Measurements from ENCODE around the gene SLX9. TPM values are rescaled to one million over a fixed set of nuclear protein-coding genes. Genes with fewer than 3 reads are reported as not detected.

Gene SLX9
- total and polyA plus RNA-seq, 2 donors (not counting 3 experiments of a cell fraction or from before 2014, with no cell fraction given) = 27.0 to 50.6 TPM

- no peaks in the 10 kb centered on the region for H4K20me1 ChIP-seq (replicated peaks; ENCODE audit: control insufficient read depth, extremely low read depth, insufficient read depth, low read length)
- H2AFZ ChIP-seq (ENCODE audit: low read depth, low read length) = no peak overlapping the region
- BruUV-seq (replicated peaks) = no TSS peak
- H3K4me2 ChIP-seq (ENCODE audit: insufficient read depth, low read length) = no peak overlapping the region
- ChIA-PET POLR2A (no interaction called here), CTCF (interaction anchor here (1.0 to 4.1 kb wide), 4 partner anchors 10 to 168 kb away, joined by 3 to 21 read pairs (median 4); no protein-coding TSS in a partner anchor)
- H3K9ac ChIP-seq (replicated peaks; ENCODE audit: extremely low read depth, insufficient read depth, low read length) = no peak overlapping the region
- no peaks in the 10 kb centered on the region for H3K27me3 ChIP-seq (ENCODE audit: control insufficient read depth in 2 of 2, insufficient read depth in 2 of 2, low read length in 2 of 2)
- no peaks in the 10 kb centered on the region for H3K9me1 ChIP-seq (replicated peaks; ENCODE audit: control insufficient read depth, extremely low read depth, insufficient read depth, low read length)
- H3K9me3 ChIP-seq (replicated peaks; ENCODE audit: control insufficient read depth, insufficient read depth, low read length) = no peaks in the 10 kb centered on the region
- FAIRE-seq (no peak), DNase-seq (ENCODE audit: low read depth, low spot score) (no peak)
- intact Hi-C loops (cut with micrococcal nuclease) = no loop called here
- dilution Hi-C loops (cut with MboI; ENCODE audit: extremely low pct_ligation_motif_present, low sequenced_read_pairs) = no loop called here
- H3K79me2 ChIP-seq (ENCODE audit: control insufficient read depth, insufficient read depth, low read length) = no peaks in the 10 kb centered on the region
- TF ChIP-seq GATA2 (IDR thresholded peaks at IDR 0.05; ENCODE audit: insufficient read depth, insufficient read length, low read depth, low read length) (no peak), FOS (IDR thresholded peaks at IDR 0.05; ENCODE audit: borderline replicate concordance, insufficient read depth, low read length) (no peak), POLR2A (IDR thresholded peaks at IDR 0.05; ENCODE audit: low read depth, low read length) (no peak), POLR2AphosphoS5 (IDR thresholded peaks at IDR 0.05; ENCODE audit: insufficient read depth, low read depth, low read length) (no peak), MYC (IDR thresholded peaks at IDR 0.05; ENCODE audit: low read depth, low read length) (no peak), EZH2 (IDR thresholded peaks at IDR 0.05; ENCODE audit: borderline replicate concordance, low read depth, low read length, severe bottlenecking) (no peak)
- TF ChIP-seq, protein P1, sequence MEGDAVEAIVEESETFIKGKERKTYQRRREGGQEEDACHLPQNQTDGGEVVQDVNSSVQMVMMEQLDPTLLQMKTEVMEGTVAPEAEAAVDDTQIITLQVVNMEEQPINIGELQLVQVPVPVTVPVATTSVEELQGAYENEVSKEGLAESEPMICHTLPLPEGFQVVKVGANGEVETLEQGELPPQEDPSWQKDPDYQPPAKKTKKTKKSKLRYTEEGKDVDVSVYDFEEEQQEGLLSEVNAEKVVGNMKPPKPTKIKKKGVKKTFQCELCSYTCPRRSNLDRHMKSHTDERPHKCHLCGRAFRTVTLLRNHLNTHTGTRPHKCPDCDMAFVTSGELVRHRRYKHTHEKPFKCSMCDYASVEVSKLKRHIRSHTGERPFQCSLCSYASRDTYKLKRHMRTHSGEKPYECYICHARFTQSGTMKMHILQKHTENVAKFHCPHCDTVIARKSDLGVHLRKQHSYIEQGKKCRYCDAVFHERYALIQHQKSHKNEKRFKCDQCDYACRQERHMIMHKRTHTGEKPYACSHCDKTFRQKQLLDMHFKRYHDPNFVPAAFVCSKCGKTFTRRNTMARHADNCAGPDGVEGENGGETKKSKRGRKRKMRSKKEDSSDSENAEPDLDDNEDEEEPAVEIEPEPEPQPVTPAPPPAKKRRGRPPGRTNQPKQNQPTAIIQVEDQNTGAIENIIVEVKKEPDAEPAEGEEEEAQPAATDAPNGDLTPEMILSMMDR (IDR thresholded peaks at IDR 0.05; ENCODE audit: extremely low read depth in 1 of 2, insufficient read depth in 1 of 2, low read depth in 1 of 2, low read length in 2 of 2) = no peak
- TF ChIP-seq, protein P2, sequence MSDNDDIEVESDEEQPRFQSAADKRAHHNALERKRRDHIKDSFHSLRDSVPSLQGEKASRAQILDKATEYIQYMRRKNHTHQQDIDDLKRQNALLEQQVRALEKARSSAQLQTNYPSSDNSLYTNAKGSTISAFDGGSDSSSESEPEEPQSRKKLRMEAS (IDR thresholded peaks at IDR 0.05; ENCODE audit: insufficient read depth, insufficient read length) = no peak
- no peak overlapping the region for H3K4me3 ChIP-seq (replicated peaks in 1 of 3; ENCODE audit: insufficient read depth in 1 of 3, low read depth in 1 of 3, low read length in 3 of 3)
- peaks cover 0 to 14% of the 10 kb centered on the region in 2 experiments for H3K36me3 ChIP-seq (ENCODE audit: control insufficient read depth in 2 of 2, extremely low read depth in 1 of 2, insufficient read depth in 2 of 2, low read length in 2 of 2)
- peaks cover 12% of the 10 kb centered on the region for H3K4me1 ChIP-seq (ENCODE audit: control insufficient read depth, extremely low read depth, insufficient read depth, low read length)
- H3K27ac ChIP-seq (ENCODE audit: insufficient read depth, low read depth, low read length) = no peak overlapping the region
Measured at GRCh38 chr21:44972301-44972814, 32.5 kb downstream of the SLX9 start.

Measured in endothelial cell of umbilical vein (primary cell).